ENCODE measurements around the gene COL6A3.

The COL6A3 gene

GRCh38 chr2:237406371-237406895 lies 7.5 kb downstream of the COL6A3 start:
- H3K4me1 ChIP-seq (ENCODE audit: insufficient read depth, insufficient read length): no peaks in the 10 kb centered on the region
- H3K4me3 ChIP-seq (ENCODE audit: insufficient read length, low read depth): no peak overlapping the region
- no peaks in the 10 kb centered on the region for H3K9me3 ChIP-seq (ENCODE audit: insufficient read depth, low read length)
- no peak for DNase-seq (ENCODE audit: low read depth, low spot score)
- H3K27me3 ChIP-seq (ENCODE audit: insufficient read depth, insufficient read length): no peaks in the 10 kb centered on the region
- H3K9ac ChIP-seq (ENCODE audit: insufficient read length, low read depth): no peak overlapping the region
- no peaks in the 10 kb centered on the region for H3K36me3 ChIP-seq (ENCODE audit: insufficient read depth, insufficient read length, low read length)
- TF ChIP-seq YY1 (IDR thresholded peaks at IDR 0.05; ENCODE audit: insufficient read depth, insufficient read length): no peak
- no peak for TF ChIP-seq ZNF274 (IDR thresholded peaks at IDR 0.05; ENCODE audit: low read depth, low read length)
- TF ChIP-seq SUZ12 (IDR thresholded peaks at IDR 0.05; ENCODE audit: extremely low read depth, insufficient read depth, insufficient read length): no peak

- H3K4me1 ChIP-seq (ENCODE audit: insufficient read depth, insufficient read length): no peaks in the 10 kb centered on the region
- no peak overlapping the region for H3K9ac ChIP-seq (ENCODE audit: insufficient read length, low read depth)
- no peaks in the 10 kb centered on the region for H3K36me3 ChIP-seq (ENCODE audit: insufficient read depth, insufficient read length, low read length)
- TF ChIP-seq YY1 (IDR thresholded peaks at IDR 0.05; ENCODE audit: insufficient read depth, insufficient read length): no peak
- TF ChIP-seq ZNF274 (IDR thresholded peaks at IDR 0.05; ENCODE audit: low read depth, low read length): no peak
- no peak for TF ChIP-seq SUZ12 (IDR thresholded peaks at IDR 0.05; ENCODE audit: extremely low read depth, insufficient read depth, insufficient read length)
- H3K27me3 ChIP-seq (ENCODE audit: insufficient read depth, insufficient read length): no peaks in the 10 kb centered on the region
- H3K4me3 ChIP-seq (ENCODE audit: insufficient read length, low read depth): no peak overlapping the region
- DNase-seq (ENCODE audit: low read depth, low spot score): no peak
- no peaks in the 10 kb centered on the region for H3K9me3 ChIP-seq (ENCODE audit: insufficient read depth, low read length)
These were observed 8.4 kb downstream of the COL6A3 start for GRCh38 chr2:237405605-237406004.

- Histone ChIP-seq H3K9ac (ENCODE audit: insufficient read length, low read depth) (no peak overlapping the region), H3K36me3 (ENCODE audit: insufficient read depth, insufficient read length, low read length) (no peaks in the 10 kb centered on the region), H3K4me3 (ENCODE audit: insufficient read length, low read depth) (no peak overlapping the region), H3K9me3 (ENCODE audit: insufficient read depth, low read length) (no peaks in the 10 kb centered on the region), H3K4me1 (ENCODE audit: insufficient read depth, insufficient read length) (no peaks in the 10 kb centered on the region), H3K27me3 (ENCODE audit: insufficient read depth, insufficient read length) (no peaks in the 10 kb centered on the region)
- no peak for DNase-seq (ENCODE audit: low read depth, low spot score)
- TF ChIP-seq ZNF274 (IDR thresholded peaks at IDR 0.05; ENCODE audit: low read depth, low read length): no peak
- no peak for TF ChIP-seq SUZ12 (IDR thresholded peaks at IDR 0.05; ENCODE audit: extremely low read depth, insufficient read depth, insufficient read length)
- TF ChIP-seq YY1 (IDR thresholded peaks at IDR 0.05; ENCODE audit: insufficient read depth, insufficient read length): no peak
These were observed 8.9 kb downstream of the COL6A3 start for GRCh38 chr2:237405006-237405559.

GRCh38 chr2:237404413-237404812 lies 9.6 kb downstream of the COL6A3 start:
- no peaks in the 10 kb centered on the region for H3K27me3 ChIP-seq (ENCODE audit: insufficient read depth, insufficient read length)
- no peaks in the 10 kb centered on the region for H3K4me1 ChIP-seq (ENCODE audit: insufficient read depth, insufficient read length)
- H3K36me3 ChIP-seq (ENCODE audit: insufficient read depth, insufficient read length, low read length): no peaks in the 10 kb centered on the region
- DNase-seq (ENCODE audit: low read depth, low spot score): no peak
- H3K9me3 ChIP-seq (ENCODE audit: insufficient read depth, low read length): no peaks in the 10 kb centered on the region
- no peak for TF ChIP-seq YY1 (IDR thresholded peaks at IDR 0.05; ENCODE audit: insufficient read depth, insufficient read length)
- TF ChIP-seq ZNF274 (IDR thresholded peaks at IDR 0.05; ENCODE audit: low read depth, low read length): no peak
- TF ChIP-seq SUZ12 (IDR thresholded peaks at IDR 0.05; ENCODE audit: extremely low read depth, insufficient read depth, insufficient read length): no peak
- no peak overlapping the region for H3K9ac ChIP-seq (ENCODE audit: insufficient read length, low read depth)
- H3K4me3 ChIP-seq (ENCODE audit: insufficient read length, low read depth): no peak overlapping the region

- H3K9me3 ChIP-seq (ENCODE audit: insufficient read depth, low read length): no peaks in the 10 kb centered on the region
- no peaks in the 10 kb centered on the region for H3K4me1 ChIP-seq (ENCODE audit: insufficient read depth, insufficient read length)
- DNase-seq (ENCODE audit: low read depth, low spot score): no peak
- H3K4me3 ChIP-seq (ENCODE audit: insufficient read length, low read depth): no peak overlapping the region
- no peak overlapping the region for H3K9ac ChIP-seq (ENCODE audit: insufficient read length, low read depth)
- H3K27me3 ChIP-seq (ENCODE audit: insufficient read depth, insufficient read length): peaks cover 1% of the 10 kb centered on the region
- no peaks in the 10 kb centered on the region for H3K36me3 ChIP-seq (ENCODE audit: insufficient read depth, insufficient read length, low read length)
- no peak for TF ChIP-seq ZNF274 (IDR thresholded peaks at IDR 0.05; ENCODE audit: low read depth, low read length)
- no peak for TF ChIP-seq SUZ12 (IDR thresholded peaks at IDR 0.05; ENCODE audit: extremely low read depth, insufficient read depth, insufficient read length)
- no peak for TF ChIP-seq YY1 (IDR thresholded peaks at IDR 0.05; ENCODE audit: insufficient read depth, insufficient read length)
These were observed 10.7 kb downstream of the COL6A3 start for GRCh38 chr2:237403024-237403882.

GRCh38 chr2:237400199-237400598 lies 13.8 kb downstream of the COL6A3 start:
- DNase-seq (ENCODE audit: low read depth, low spot score): no peak
- H3K27me3 ChIP-seq (ENCODE audit: insufficient read depth, insufficient read length): peaks cover 5% of the 10 kb centered on the region
- H3K9me3 ChIP-seq (ENCODE audit: insufficient read depth, low read length): no peaks in the 10 kb centered on the region
- TF ChIP-seq SUZ12 (IDR thresholded peaks at IDR 0.05; ENCODE audit: extremely low read depth, insufficient read depth, insufficient read length) (no peak), ZNF274 (IDR thresholded peaks at IDR 0.05; ENCODE audit: low read depth, low read length) (no peak), YY1 (IDR thresholded peaks at IDR 0.05; ENCODE audit: insufficient read depth, insufficient read length) (no peak)
- H3K4me1 ChIP-seq (ENCODE audit: insufficient read depth, insufficient read length): no peaks in the 10 kb centered on the region
- no peak overlapping the region for H3K4me3 ChIP-seq (ENCODE audit: insufficient read length, low read depth)
- no peak overlapping the region for H3K9ac ChIP-seq (ENCODE audit: insufficient read length, low read depth)
- H3K36me3 ChIP-seq (ENCODE audit: insufficient read depth, insufficient read length, low read length): peaks cover 6% of the 10 kb centered on the region

GRCh38 chr2:237397072-237397471 lies 16.9 kb downstream of the COL6A3 start:
- H3K4me1 ChIP-seq (ENCODE audit: insufficient read depth, insufficient read length): no peaks in the 10 kb centered on the region
- peaks cover 7% of the 10 kb centered on the region for H3K36me3 ChIP-seq (ENCODE audit: insufficient read depth, insufficient read length, low read length)
- H3K9ac ChIP-seq (ENCODE audit: insufficient read length, low read depth): no peak overlapping the region

More at GRCh38 chr2:237397072-237397471, 16.9 kb downstream of the COL6A3 start:
- no peak for DNase-seq (ENCODE audit: low read depth, low spot score)
- peaks cover 5% of the 10 kb centered on the region for H3K27me3 ChIP-seq (ENCODE audit: insufficient read depth, insufficient read length)
- no peak for TF ChIP-seq YY1 (IDR thresholded peaks at IDR 0.05; ENCODE audit: insufficient read depth, insufficient read length)
- no peak for TF ChIP-seq ZNF274 (IDR thresholded peaks at IDR 0.05; ENCODE audit: low read depth, low read length)
- TF ChIP-seq SUZ12 (IDR thresholded peaks at IDR 0.05; ENCODE audit: extremely low read depth, insufficient read depth, insufficient read length): no peak
- no peaks in the 10 kb centered on the region for H3K9me3 ChIP-seq (ENCODE audit: insufficient read depth, low read length)
- no peak overlapping the region for H3K4me3 ChIP-seq (ENCODE audit: insufficient read length, low read depth)
